AG04450 (cell line): ENCODE measurements around the gene C2orf76. TPM values are rescaled to one million over a fixed set of nuclear protein-coding genes. Genes with fewer than 3 reads are reported as not detected.
"Not testable (repeated sequence)": the region's sequence is repeated elsewhere in the genome, so short reads cannot be mapped to it uniquely, and the experiment has no call there.

Experiments used
- CTCF ChIA-PET: fragments of 300-600, 350-600 bp; formaldehyde crosslinking; extraction: SDS; loops from one replicate; lab custom pipeline; 2022; ENCODE audit warnings: antibody characterized with exemption, inconsistent platforms; lab: Charles Lee
- POLR2A ChIA-PET: fragments of 350-600 bp; formaldehyde crosslinking; extraction: SDS; loops from one replicate; lab custom pipeline; 2021; ENCODE audit warnings: antibody characterized with exemption, inconsistent platforms; lab: Yijun Ruan, JAX
- DNase-seq: peaks from one replicate; pipeline ENCODE4 v3.0.0-alpha.2; 2011; ENCODE audit warnings: low read depth, low spot score
- H3K27ac ChIP-seq: one replicate; pipeline ENCODE4 v1.5.1; 2012; ENCODE audit warnings: low read depth, low read length, control low read depth
- H3K27me3 ChIP-seq: one replicate; pipeline ENCODE4 v1.6.0; 2012; ENCODE audit warnings: low read length; ENCODE audit not compliant: control insufficient read depth, insufficient read depth
- H3K4me3 ChIP-seq: 2 replicates; pipeline ENCODE4 v1.5.1; 2011; ENCODE audit warnings: mild to moderate bottlenecking, low read depth, low read length, control low read depth
- H3K9me3 ChIP-seq: 2 replicates; pipeline ENCODE4 v1.5.1; 2012; ENCODE audit warnings: low read length; ENCODE audit not compliant: control insufficient read depth, insufficient read depth
- CTCF ChIP-seq: IDR thresholded peaks from 2 replicates; pipeline ENCODE4 v1.5.1; 2011; ENCODE audit warnings: low read depth, low read length, control low read depth, inconsistent platforms
- polyA plus RNA-seq: library from polyadenylated mRNA; depleted of rRNA; stranded (reverse); fragments of >200 nt; gene quantifications from 2 replicates; pipeline ENCODE4 v1.2.3, GENCODE V29; 2011

C2orf76 gene
- polyA plus RNA-seq, 1 experiment = 26.5 TPM

GRCh38 chr2:119279666-119280065, 87.0 kb downstream of the C2orf76 start:
- POLR2A ChIA-PET = no interaction called here

GRCh38 chr2:119278946-119279345, 87.7 kb downstream of the C2orf76 start:
- no peak for TF ChIP-seq CTCF
- no peak for DNase-seq
- ChIA-PET CTCF (interaction anchor here (0.7 to 4.0 kb wide), 3 partner anchors 12 to 23 kb away, joined by 3 to 27 read pairs (median 5); no protein-coding TSS in a partner anchor), POLR2A (no interaction called here)
- peaks cover 4% of the 10 kb centered on the region for H3K27me3 ChIP-seq
- no peak overlapping the region for H3K4me3 ChIP-seq
- H3K9me3 ChIP-seq = no peaks in the 10 kb centered on the region
- no peak overlapping the region for H3K27ac ChIP-seq

More at GRCh38 chr2:119279666-119280065, 87.0 kb downstream of the C2orf76 start:
- CTCF ChIA-PET = interaction anchor here (0.7 to 4.0 kb wide), 3 partner anchors 12 to 23 kb away, joined by 3 to 27 read pairs (median 4); no protein-coding TSS in a partner anchor
- no peak overlapping the region for H3K27ac ChIP-seq
- TF ChIP-seq CTCF = no peak
- no peak for DNase-seq
- no peaks in the 10 kb centered on the region for H3K9me3 ChIP-seq
- peaks cover 4% of the 10 kb centered on the region for H3K27me3 ChIP-seq
- H3K4me3 ChIP-seq = no peak overlapping the region

- CTCF ChIA-PET = interaction anchor here (1.5 kb wide), 1 partner anchor 12 kb away, joined by 5 read pairs; no protein-coding TSS in a partner anchor
- POLR2A ChIA-PET, DNase-seq: not testable (repeated sequence)
Measured at GRCh38 chr2:119278385-119278784, 88.2 kb downstream of the C2orf76 start.

GRCh38 chr2:119276864-119277263, 89.8 kb downstream of the C2orf76 start:
- CTCF ChIA-PET = interaction anchor here (1.6 kb wide), 1 partner anchor 13 kb away, joined by 4 read pairs; no protein-coding TSS in a partner anchor
- Histone ChIP-seq H3K27me3 (peaks cover 4% of the 10 kb centered on the region), H3K9me3 (no peaks in the 10 kb centered on the region), H3K4me3 (no peak overlapping the region), H3K27ac (no peak overlapping the region)
- TF ChIP-seq CTCF = no peak
- POLR2A ChIA-PET = no interaction called here
- no peak for DNase-seq

More at GRCh38 chr2:119278385-119278784, 88.2 kb downstream of the C2orf76 start:
- not testable (repeated sequence) for H3K9me3 ChIP-seq, H3K27ac ChIP-seq, H3K4me3 ChIP-seq, H3K27me3 ChIP-seq

- CTCF ChIA-PET = interaction anchor here (4.2 kb wide), 1 partner anchor 48 kb away, joined by 43 read pairs; no protein-coding TSS in a partner anchor
- TF ChIP-seq CTCF = no peak
Measured at GRCh38 chr2:119267604-119268003, 99.0 kb downstream of the C2orf76 start.

More at GRCh38 chr2:119267604-119268003, 99.0 kb downstream of the C2orf76 start:
- H3K27me3 ChIP-seq = no peaks in the 10 kb centered on the region
- no peaks in the 10 kb centered on the region for H3K9me3 ChIP-seq
- no peak overlapping the region for H3K4me3 ChIP-seq
- POLR2A ChIA-PET = no interaction called here
- DNase-seq = no peak
- H3K27ac ChIP-seq = no peak overlapping the region
